ENCODE data around the gene LYZL6. TPM values are rescaled to one million over a fixed set of nuclear protein-coding genes. Genes with fewer than 3 reads are reported as not detected.

Gene LYZL6, protein sequence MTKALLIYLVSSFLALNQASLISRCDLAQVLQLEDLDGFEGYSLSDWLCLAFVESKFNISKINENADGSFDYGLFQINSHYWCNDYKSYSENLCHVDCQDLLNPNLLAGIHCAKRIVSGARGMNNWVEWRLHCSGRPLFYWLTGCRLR
- not detected for total RNA-seq

DNA sequence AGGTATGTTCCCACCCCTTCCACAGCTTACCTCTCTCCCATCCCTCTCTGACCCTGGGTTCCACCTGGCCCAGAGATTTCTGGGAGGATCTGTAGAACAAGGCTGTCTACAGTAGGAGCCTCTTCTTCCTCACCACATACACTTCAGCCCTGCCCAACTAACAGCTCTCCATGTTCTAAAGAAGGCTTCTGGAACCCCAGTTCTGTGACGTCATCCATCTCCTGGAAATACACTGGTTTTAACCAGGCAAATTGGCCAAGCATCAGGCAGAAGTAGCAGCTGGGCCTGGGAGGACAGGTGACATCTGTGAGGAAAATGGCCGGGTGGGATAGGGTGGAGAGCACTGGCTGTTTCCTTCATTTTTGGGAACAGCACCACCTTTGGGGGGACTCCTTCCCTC, at the start of gene LYZL6:
Gene LYZL6, minus strand, starts transcription at position 177 of the 400 bp plus-strand sequence. CDS start 4,357 bp downstream, outside the sequence.
- Mint-ChIP-seq H3K9me3 (no peaks in the 10 kb centered on the region), H3K27ac (no peak within 1 kb of the TSS), H3K36me3 (no peaks in the 10 kb centered on the region)
- no peak for DNase-seq (ENCODE audit: low spot score in 2 of 2)
- no peak for ATAC-seq

DNA sequence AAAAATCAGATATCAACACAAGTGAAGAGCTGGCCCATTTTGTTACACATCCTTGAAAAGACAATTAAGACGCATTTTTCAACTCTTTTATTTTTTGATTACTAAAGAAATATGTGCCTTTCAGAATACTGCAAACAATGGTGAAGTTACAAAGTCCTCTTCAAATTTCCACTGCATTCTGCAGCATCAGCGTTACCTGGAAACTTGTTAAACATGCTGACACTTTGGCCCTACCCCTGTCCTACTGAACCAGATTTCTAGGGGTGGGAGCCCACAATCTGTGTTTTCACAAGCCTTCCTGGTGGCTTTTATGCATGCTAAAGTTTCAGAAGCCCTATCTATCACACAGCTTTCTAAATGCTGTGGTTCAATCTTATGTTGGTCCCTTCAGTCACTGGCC, 47.6 kb upstream of the LYZL6 start:
- DNase-seq (ENCODE audit: low spot score in 2 of 2) (no peak), ATAC-seq (no peak)
- peaks cover 0 to 5% of the 10 kb centered on the region in 2 donors for H3K36me3 Mint-ChIP-seq
- H3K27ac Mint-ChIP-seq, result no peak overlapping the region
- peaks cover 5 to 7% of the 10 kb centered on the region in 2 donors for H3K9me3 Mint-ChIP-seq

DNA sequence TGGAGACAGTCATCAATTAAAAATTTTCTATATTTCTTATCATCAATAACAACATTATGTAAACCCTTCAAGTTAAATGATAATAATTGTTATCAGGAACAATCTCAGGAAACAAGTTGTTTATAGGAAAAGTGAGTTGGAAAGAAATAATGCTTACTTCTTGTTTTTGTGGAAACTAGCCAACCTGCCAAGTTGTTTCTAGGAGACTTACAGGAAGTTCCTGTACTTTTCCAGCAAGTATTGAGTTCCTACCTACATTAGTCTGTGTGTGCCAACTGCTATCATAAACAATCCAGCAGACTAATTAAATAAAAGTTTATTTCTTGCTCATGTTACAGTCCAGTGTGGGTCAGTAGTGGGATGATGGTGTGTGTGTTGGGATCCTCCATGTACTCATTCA, 44.7 kb upstream of the LYZL6 start:
- peaks cover 0 to 5% of the 10 kb centered on the region in 2 donors for H3K36me3 Mint-ChIP-seq
- H3K9me3 Mint-ChIP-seq, result peaks cover 5 to 7% of the 10 kb centered on the region in 2 donors
- no peak for DNase-seq (ENCODE audit: low spot score in 2 of 2)
- H3K27ac Mint-ChIP-seq, result no peak overlapping the region
- no peak for ATAC-seq

DNA sequence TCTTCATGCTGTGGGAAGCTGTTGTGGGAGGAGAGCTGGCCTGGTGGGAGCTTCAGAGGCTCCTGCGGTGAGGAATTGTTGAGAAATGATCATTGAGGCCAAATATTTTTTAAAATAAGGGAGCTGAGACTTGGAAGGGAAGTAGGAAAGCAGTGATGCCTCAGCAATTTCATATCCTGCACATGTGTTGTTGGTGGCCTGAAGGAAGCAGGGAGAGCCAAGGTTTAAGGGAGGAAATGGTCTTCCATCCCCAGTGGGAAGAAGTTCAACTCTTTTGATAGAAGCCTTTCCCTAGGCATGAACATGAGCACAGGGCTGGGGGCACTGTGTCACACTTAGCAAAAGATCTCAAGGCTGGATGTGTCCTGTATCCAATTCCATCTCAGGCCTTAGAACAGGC, 43.1 kb upstream of the LYZL6 start, which contains the start of gene CCL14:
Gene CCL14, minus strand, starts transcription at position 87 of the 400 bp plus-strand sequence. Its CDS starts 80 bp downstream, at position 7.
- ATAC-seq, result no peak
- no peak for DNase-seq (ENCODE audit: low spot score in 2 of 2)
- Mint-ChIP-seq H3K36me3 (peaks cover 0 to 5% of the 10 kb centered on the region in 2 donors), H3K27ac (peak within 1 kb of the TSS in 1 of 2 donors; percentile 4), H3K9me3 (peaks cover 5 to 7% of the 10 kb centered on the region in 2 donors)

DNA sequence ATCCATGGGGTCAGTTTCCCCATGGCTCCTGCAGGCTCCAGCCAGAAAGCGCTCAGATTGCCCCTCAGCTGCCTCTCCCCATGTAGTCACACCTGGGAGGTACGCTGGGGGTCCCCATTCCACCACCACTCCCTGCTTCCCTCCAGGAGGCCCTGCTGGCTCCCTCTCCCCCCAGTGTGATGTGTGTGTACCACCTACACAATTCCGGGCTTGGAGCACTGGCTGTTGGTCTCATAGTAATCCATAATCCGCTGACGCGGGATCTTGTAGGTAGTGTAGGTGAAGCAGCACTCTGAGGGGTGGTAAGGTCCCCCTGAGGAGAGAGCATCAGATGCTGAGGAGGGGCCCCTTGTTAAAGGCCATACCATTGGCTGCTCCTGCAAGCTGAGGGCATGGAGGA, 40.6 kb upstream of the LYZL6 start:
- Mint-ChIP-seq H3K9me3 (peaks cover 0 to 3% of the 10 kb centered on the region in 2 donors), H3K36me3 (no peaks in the 10 kb centered on the region), H3K27ac (no peak overlapping the region)
- DNase-seq (ENCODE audit: low spot score in 2 of 2) (no peak), ATAC-seq (no peak)

DNA sequence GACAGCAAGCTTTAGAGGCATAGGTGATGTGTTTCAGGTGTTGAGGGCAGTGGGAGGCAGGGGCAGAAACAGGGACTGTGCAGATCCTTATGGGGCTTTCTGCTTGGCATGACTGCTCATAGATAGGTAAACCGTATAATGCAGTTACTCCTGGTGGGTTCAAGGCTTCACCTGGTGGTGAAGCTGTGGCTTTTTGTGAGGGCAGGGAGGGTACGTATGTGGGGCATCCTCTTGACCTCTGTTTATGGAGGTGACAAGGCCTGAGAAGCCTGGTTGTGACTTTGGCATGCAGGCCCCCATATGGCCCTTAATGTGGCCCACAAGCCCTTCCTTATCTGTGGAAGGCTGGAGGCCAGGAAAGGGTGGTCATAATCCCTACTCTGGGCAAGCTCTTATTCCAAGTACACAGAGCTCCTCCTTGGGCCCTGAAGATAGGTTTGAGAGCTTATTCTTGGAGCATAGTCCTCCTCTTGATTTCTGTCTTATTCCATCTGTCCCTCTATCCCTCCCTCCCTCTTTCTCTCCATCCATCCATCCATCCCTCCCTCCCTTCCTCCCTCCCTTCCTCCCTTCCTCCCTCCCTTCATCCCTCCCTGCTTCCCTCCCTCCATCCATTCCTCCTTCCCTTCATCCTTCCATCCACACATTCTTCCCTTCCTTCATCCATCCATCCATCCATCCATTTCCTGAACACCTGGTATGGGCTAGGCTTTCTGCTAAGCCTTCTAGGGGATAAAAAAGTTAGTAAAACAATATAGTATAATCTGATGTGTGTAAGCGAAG, 39.1 kb upstream of the LYZL6 start:
- Mint-ChIP-seq H3K9me3 (no peaks in the 10 kb centered on the region), H3K27ac (no peak overlapping the region), H3K36me3 (no peaks in the 10 kb centered on the region)
- DNase-seq (ENCODE audit: low spot score in 2 of 2) (no peak), ATAC-seq (no peak)

DNA sequence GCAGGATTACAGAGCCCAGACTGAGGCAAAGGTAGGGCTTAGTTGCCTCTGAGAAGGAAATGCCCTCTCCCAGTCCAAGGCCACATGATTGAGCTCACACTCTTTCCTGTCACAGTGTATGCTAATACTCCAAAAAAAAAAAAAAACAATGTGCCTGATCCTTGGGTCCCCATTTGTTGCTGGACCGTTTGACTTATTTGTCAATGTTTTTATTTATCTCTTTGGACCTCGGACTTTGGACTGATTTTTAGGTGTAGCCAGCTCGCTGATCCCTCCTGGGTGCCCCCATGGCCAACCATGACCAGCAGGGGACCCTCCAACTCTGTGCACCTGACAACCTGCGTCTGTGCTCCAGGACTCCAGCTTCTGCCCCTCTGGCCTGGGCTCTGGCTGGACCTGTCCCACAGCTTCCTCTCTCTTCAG, 38.4 kb upstream of the LYZL6 start:
- Mint-ChIP-seq H3K36me3 (no peaks in the 10 kb centered on the region), H3K27ac (no peak overlapping the region), H3K9me3 (no peaks in the 10 kb centered on the region)
- DNase-seq (ENCODE audit: low spot score in 2 of 2) (no peak), ATAC-seq (no peak)

DNA sequence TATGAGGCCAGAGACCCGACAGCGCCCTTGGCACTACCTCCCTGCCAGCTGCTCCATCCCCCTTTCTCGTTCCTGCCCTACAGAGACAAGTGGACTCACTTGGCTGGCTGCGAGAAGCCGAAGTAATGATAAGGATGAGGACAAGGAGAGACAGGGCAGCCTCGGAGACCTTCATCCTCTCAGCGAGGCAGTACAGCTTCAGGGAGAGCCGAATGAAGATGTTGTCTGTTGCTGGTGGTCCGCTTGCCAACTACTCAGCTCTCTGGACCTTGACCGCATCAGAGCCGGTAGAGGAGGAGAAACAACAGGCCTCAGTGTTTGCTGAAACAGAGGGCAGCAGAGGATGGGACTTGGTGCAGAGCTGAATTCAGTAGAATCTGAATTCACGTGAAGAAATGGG, 37.7 kb upstream of the LYZL6 start, which contains the start of gene CCL16:
Gene CCL16, minus strand, starts transcription at position 252 of the 400 bp plus-strand sequence. Its CDS starts 77 bp downstream, at position 175.
- Mint-ChIP-seq H3K27ac (no peak within 1 kb of the TSS), H3K36me3 (no peaks in the 10 kb centered on the region), H3K9me3 (no peaks in the 10 kb centered on the region)
- ATAC-seq, result no peak
- DNase-seq (ENCODE audit: low spot score in 2 of 2), result no peak

DNA sequence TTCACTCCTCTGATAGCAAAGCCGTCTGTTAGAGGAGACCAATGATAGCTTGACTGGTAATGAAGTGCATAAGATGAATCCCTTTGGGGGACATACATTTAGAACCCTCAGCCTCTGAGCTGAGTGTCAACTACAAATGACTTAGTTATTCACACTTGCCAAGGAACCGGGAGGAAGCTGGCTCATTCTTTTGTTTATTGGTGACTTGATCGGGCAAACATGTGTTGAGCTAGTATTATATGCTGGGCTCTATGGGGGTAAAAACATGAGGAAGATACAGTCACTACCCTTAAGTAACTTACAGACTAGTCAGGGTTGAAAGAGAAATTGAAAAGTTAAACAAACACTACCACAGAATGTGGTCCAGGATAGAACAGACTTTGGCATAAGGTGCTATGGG, 34.8 kb upstream of the LYZL6 start:
- H3K27ac Mint-ChIP-seq, result no peak overlapping the region
- no peaks in the 10 kb centered on the region for H3K36me3 Mint-ChIP-seq
- ATAC-seq (no peak), DNase-seq (ENCODE audit: low spot score in 2 of 2) (no peak)
- no peaks in the 10 kb centered on the region for H3K9me3 Mint-ChIP-seq

DNA sequence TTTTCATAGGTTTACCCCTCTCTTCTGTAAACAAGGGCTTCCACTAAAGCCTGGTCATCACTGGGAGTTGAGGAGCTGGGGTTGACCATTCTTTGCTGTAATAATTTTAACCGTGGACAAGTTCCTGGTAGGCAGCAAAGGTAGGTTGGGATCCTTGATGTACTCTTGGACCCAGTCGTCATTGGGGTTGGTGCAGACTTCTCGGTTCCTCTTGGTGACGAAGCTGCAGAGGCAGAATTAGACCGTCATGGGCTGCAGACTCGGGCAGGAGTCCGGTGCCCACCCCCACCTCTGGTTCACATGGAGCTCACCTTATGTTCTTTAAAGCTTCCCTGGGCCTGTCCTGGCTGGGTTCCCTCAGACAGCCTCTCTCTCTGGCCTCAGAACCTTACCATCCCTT, 34.0 kb upstream of the LYZL6 start:
- no peak for DNase-seq (ENCODE audit: low spot score in 2 of 2)
- Mint-ChIP-seq H3K36me3 (no peaks in the 10 kb centered on the region), H3K27ac (no peak overlapping the region), H3K9me3 (no peaks in the 10 kb centered on the region)
- ATAC-seq, result no peak

DNA sequence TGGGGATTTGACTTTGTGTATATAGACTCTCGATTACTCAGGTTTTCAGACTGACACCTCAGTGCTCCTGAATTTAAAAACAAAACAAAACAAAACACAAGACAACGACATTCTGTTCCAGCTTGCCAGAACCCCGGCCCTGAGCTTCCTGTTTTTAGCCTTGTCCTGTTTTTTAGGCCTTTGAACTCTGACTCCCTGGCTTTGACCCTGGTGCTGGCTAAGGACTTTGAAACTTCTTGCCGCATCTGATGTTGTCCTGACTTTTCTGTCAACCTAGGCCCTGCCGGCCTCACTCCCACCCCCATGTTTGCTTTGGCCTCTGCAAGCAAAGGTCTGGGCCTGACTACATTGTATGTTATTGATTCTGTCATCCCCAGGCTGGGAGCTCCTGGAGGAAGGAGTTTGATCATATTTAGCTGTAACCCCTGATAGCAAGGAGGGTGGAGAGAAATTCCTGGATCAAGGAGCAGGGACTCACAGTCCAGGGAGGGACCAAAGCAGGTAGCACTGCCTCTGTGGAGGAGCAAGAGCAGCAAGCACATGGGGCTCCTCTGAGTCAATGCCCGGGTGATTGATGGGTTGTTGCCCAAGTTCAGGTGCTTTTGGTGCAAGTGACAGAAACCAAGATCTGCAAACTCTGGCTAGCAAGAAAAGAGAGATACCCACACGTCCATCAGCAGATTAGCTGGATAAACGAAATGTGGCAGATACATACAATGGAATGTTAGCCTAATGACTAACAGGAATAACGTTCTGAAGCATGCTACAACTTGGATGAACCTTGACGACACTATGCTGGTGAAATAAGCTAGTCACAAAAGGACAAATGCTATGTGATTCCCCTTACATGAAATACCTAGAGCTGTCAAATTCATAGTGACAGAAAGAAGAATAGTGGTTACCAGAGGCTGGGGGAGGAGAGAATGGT, 30.1 kb upstream of the LYZL6 start:
- H3K36me3 Mint-ChIP-seq, result no peaks in the 10 kb centered on the region
- ATAC-seq, result no peak
- no peaks in the 10 kb centered on the region for H3K9me3 Mint-ChIP-seq
- no peak for DNase-seq (ENCODE audit: low spot score in 2 of 2)
- H3K27ac Mint-ChIP-seq, result no peak overlapping the region

DNA sequence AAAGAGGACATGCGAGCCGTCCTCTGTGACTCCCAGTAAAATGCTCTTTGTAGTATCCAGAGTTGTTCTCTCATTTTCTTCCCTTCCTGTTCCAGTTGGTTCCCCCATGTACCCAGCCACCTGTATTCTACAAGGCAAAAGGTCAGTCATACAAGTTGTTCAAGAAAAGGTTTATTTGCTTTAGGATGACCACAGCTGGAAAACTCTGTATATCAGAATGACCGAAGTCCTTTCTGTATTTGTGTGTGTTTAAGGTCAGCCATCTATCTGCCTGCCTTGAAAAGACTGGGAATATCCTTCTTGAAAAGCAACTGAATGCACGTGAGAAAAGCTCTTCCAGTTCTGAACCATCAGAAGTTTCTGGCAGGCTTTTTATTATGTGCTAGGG, 29.4 kb upstream of the LYZL6 start:
- Mint-ChIP-seq H3K27ac (no peak overlapping the region), H3K9me3 (no peaks in the 10 kb centered on the region), H3K36me3 (no peaks in the 10 kb centered on the region)
- no peak for DNase-seq (ENCODE audit: low spot score in 2 of 2)
- ATAC-seq, result no peak

DNA sequence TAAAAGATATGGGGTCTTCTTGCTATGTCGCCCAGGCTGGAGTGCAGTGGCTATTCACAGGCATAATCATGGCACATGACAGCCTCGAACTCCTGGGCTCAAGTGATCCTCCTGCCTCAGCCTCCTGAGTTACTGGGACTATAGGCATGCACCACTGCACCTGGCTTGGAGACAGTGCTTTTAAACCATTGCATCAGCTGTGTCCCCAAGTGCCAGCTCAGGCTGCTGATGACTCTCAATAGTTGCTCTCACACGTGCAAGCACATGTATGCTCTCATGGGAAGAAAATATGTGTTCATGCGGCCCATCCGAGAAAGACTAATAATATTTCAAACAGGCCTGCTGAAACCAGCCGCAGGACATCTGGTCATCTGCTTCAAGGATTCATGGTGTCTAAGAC, 29.0 kb upstream of the LYZL6 start:
- Mint-ChIP-seq H3K36me3 (no peaks in the 10 kb centered on the region), H3K27ac (no peak overlapping the region), H3K9me3 (no peaks in the 10 kb centered on the region)
- no peak for DNase-seq (ENCODE audit: low spot score in 2 of 2)
- ATAC-seq, result no peak

DNA sequence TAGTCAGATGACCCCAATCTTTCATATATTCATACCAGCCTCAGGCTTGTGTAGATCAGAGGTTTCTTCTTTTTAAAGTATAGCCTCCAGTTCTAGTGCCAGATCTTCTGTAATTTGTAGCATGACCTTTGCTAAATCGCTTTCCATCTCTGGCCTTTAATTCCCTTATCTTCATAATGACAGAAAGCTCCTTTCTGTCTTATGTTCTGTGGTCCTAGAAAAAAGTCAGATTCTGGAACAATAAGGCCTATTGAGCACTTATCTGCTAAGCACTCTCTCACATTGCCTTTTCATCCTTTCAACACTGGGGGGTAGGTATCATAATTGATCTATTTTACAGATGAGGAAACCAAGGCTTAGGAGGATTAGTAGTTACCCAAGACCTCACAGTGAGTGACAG, 28.6 kb upstream of the LYZL6 start:
- DNase-seq (ENCODE audit: low spot score in 2 of 2) (no peak), ATAC-seq (no peak)
- no peaks in the 10 kb centered on the region for H3K36me3 Mint-ChIP-seq
- H3K27ac Mint-ChIP-seq, result no peak overlapping the region
- no peaks in the 10 kb centered on the region for H3K9me3 Mint-ChIP-seq

DNA sequence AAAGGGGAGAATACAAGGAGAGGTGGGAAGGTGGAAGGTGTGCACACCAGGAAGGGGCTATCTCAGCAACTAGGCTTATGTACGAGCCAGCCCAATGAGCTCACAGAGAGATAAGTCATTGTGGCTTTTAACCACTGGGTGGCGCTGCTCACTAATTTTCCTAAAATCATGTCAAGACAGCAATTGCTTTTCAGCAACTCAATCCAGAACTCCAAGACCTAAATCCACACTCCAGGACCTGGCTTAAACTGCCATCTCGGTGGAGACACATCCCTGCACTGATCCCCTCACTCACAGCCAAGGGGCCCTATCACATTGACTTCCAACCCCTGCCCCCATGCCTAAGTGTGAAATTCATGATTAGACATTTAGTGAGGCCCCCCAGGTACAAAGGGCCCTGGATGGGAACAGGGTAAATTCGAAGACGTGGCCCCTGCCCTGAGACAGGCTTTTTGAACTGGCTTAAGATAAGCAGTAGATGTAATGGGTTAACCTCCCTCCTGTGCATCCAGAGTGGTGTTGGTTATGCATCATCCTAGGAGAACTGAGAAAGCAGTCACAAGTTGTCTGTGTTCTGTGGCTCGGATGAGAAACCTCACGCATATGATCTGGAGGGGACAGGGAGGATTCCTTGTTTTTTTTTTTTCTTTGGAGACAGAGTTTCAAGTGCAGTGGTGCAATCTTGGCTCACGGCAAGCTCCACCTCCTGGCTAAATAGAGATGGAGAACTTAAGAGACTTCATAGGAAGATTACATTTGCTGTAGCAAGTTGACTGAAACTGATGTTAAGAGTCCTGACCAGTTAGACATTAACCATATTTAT, 26.3 kb upstream of the LYZL6 start:
- H3K27ac Mint-ChIP-seq, result no peak overlapping the region
- no peaks in the 10 kb centered on the region for H3K36me3 Mint-ChIP-seq
- ATAC-seq (peak; percentile 53 to 66), DNase-seq (ENCODE audit: low spot score in 2 of 2) (peak in 1 of 2 donors; percentile 73)
- H3K9me3 Mint-ChIP-seq, result no peaks in the 10 kb centered on the region

DNA sequence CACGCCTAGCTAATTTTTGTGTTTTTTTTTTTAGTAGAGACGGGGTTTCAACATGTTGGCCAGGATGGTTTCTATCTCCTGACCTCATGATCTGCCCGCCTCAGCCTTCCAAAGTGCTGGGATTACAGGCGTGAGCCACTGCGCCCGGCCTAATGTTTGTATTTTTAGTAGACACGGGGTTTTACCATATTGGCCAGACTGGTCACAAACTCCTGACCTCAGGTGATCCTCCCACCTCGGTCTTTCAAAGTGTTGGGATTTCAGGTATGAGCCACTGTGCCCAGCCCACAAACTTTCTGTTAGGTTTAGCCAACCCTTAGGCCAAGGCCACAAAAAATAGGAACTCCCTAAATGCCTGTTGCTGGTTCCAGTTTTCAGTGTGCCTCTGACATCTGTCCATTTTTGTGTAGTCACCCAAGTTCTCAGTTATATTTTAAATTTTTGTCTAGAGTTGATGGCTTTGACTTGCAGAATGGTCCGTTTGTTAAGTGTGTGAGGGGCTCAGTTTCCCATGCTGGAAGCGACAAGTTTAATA, 25.1 kb upstream of the LYZL6 start:
- Mint-ChIP-seq H3K9me3 (no peaks in the 10 kb centered on the region), H3K36me3 (no peaks in the 10 kb centered on the region), H3K27ac (no peak overlapping the region)
- ATAC-seq (no peak), DNase-seq (ENCODE audit: low spot score in 2 of 2) (no peak)

Measured in activated naive CD4-positive, alpha-beta T cell treated with anti-CD3 and anti-CD28 coated beads, Interleukin-2, amount 50 U/mL, for 72 hours (primary cell).